Measurements from ENCODE around the gene RUFY3.

Gene RUFY3

DNA sequence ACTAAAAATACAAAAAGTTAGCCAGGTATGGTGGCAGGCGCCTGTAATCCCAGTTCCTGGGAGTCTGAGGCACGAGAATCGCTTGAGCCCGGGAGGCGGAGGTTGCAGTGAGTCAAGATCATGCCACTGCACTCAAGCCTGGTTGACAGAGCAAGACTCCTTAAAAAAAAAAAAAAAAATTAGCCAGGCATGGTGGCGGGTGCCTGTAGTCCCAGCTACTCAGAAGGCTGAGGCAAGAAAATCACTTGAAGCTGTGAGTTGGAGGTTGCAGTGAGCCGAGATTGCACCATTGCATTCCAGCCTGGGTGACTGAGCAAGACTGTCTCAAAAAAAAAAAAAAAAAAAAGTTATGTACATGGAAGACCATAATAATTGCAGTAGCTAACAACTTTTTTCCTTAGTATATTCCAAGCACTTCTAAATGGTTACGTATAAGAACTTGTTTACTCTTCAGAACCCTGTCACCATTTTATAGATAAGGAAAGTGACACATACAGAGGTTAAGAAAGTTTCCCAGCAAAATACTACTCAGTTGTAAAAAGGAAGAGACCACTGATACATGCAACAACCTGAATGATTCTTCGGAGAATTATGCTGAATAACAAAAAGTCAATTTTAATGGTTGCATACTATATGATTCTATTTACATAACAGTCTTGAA is 24.5 kb downstream of the RUFY3 start:
- no peak overlapping the region for H3K27ac ChIP-seq (replicated peaks)
- DNase-seq (ENCODE audit: low read depth in 1 of 2, low spot score in 1 of 2) = no peak
- H3K4me3 ChIP-seq (replicated peaks; ENCODE audit: insufficient read depth, low read length) = no peak overlapping the region
- TF ChIP-seq GABPA (IDR thresholded peaks at IDR 0.05; ENCODE audit: low read depth) = no peak
- no peak for TF ChIP-seq SPI1 (IDR thresholded peaks at IDR 0.05; ENCODE audit: borderline replicate concordance, low read depth)
- TF ChIP-seq, protein P1, sequence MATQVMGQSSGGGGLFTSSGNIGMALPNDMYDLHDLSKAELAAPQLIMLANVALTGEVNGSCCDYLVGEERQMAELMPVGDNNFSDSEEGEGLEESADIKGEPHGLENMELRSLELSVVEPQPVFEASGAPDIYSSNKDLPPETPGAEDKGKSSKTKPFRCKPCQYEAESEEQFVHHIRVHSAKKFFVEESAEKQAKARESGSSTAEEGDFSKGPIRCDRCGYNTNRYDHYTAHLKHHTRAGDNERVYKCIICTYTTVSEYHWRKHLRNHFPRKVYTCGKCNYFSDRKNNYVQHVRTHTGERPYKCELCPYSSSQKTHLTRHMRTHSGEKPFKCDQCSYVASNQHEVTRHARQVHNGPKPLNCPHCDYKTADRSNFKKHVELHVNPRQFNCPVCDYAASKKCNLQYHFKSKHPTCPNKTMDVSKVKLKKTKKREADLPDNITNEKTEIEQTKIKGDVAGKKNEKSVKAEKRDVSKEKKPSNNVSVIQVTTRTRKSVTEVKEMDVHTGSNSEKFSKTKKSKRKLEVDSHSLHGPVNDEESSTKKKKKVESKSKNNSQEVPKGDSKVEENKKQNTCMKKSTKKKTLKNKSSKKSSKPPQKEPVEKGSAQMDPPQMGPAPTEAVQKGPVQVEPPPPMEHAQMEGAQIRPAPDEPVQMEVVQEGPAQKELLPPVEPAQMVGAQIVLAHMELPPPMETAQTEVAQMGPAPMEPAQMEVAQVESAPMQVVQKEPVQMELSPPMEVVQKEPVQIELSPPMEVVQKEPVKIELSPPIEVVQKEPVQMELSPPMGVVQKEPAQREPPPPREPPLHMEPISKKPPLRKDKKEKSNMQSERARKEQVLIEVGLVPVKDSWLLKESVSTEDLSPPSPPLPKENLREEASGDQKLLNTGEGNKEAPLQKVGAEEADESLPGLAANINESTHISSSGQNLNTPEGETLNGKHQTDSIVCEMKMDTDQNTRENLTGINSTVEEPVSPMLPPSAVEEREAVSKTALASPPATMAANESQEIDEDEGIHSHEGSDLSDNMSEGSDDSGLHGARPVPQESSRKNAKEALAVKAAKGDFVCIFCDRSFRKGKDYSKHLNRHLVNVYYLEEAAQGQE (IDR thresholded peaks at IDR 0.05; ENCODE audit: insufficient replicate concordance, low read depth) = no peak
- TF ChIP-seq, protein P2, sequence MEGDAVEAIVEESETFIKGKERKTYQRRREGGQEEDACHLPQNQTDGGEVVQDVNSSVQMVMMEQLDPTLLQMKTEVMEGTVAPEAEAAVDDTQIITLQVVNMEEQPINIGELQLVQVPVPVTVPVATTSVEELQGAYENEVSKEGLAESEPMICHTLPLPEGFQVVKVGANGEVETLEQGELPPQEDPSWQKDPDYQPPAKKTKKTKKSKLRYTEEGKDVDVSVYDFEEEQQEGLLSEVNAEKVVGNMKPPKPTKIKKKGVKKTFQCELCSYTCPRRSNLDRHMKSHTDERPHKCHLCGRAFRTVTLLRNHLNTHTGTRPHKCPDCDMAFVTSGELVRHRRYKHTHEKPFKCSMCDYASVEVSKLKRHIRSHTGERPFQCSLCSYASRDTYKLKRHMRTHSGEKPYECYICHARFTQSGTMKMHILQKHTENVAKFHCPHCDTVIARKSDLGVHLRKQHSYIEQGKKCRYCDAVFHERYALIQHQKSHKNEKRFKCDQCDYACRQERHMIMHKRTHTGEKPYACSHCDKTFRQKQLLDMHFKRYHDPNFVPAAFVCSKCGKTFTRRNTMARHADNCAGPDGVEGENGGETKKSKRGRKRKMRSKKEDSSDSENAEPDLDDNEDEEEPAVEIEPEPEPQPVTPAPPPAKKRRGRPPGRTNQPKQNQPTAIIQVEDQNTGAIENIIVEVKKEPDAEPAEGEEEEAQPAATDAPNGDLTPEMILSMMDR (IDR thresholded peaks at IDR 0.05; ENCODE audit: insufficient read depth, low read length) = no peak
- TF ChIP-seq POLR2AphosphoS5 (IDR thresholded peaks at IDR 0.05; ENCODE audit: low read depth) = no peak
- H3K27me3 ChIP-seq (ENCODE audit: insufficient read depth, poor library complexity, severe bottlenecking) = no peaks in the 10 kb centered on the region

DNA sequence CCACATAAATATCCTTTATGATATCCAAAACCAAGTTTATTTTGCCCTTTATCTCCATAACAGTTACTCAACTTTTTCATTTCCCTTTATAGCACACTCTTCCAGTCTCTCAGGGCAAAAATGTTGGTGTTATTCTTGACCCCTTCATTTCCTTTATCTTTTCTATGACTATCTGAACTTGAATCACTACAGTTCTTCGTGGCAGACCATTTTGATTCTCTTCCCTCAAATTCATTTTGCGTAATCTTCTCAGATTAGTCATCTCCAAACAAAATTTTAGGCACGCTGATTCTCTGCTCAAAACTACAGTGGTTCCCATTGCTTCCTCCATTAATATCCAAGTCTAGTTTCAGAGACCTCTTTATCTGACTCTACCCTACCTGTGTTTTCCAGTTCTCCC is 26.1 kb downstream of the RUFY3 start:
- TF ChIP-seq, protein P1 (IDR thresholded peaks at IDR 0.05; ENCODE audit: insufficient replicate concordance, low read depth) = no peak
- TF ChIP-seq, protein P2 (IDR thresholded peaks at IDR 0.05; ENCODE audit: insufficient read depth, low read length) = no peak
- no peak for DNase-seq (ENCODE audit: low read depth in 1 of 2, low spot score in 1 of 2)
- H3K4me3 ChIP-seq (replicated peaks; ENCODE audit: insufficient read depth, low read length) = no peak overlapping the region
- no peak overlapping the region for H3K27ac ChIP-seq (replicated peaks)
- no peaks in the 10 kb centered on the region for H3K27me3 ChIP-seq (ENCODE audit: insufficient read depth, poor library complexity, severe bottlenecking)

DNA sequence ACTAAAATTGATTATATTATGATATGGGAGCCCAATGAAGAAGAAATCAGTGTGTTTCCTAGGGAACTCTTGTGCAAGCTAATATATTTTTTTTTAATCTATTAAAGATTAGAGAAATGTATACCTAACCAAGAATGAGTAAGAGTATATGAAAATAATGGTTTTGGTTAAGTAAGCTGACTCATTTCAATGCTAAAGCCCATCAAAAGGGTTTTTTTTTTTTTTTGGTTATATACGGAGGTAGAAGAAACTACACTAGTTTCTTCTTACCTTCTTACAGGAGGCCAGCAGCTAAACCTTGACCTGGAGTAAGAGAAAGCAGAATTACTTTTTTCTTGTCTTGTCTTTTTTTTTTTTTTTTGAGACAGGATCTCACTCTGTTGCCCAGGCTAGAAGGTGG is 27.5 kb downstream of the RUFY3 start:
- no peak overlapping the region for H3K27ac ChIP-seq (replicated peaks)
- TF ChIP-seq POLR2AphosphoS5 (IDR thresholded peaks at IDR 0.05; ENCODE audit: low read depth) = no peak
- no peak for TF ChIP-seq SPI1 (IDR thresholded peaks at IDR 0.05; ENCODE audit: borderline replicate concordance, low read depth)
- TF ChIP-seq GABPA (IDR thresholded peaks at IDR 0.05; ENCODE audit: low read depth) = no peak
- TF ChIP-seq, protein P2 (IDR thresholded peaks at IDR 0.05; ENCODE audit: insufficient read depth, low read length) = no peak
- TF ChIP-seq, protein P1 (IDR thresholded peaks at IDR 0.05; ENCODE audit: insufficient replicate concordance, low read depth) = no peak
- no peak for DNase-seq (ENCODE audit: low read depth in 1 of 2, low spot score in 1 of 2)
- H3K4me3 ChIP-seq (replicated peaks; ENCODE audit: insufficient read depth, low read length) = no peak overlapping the region
- H3K27me3 ChIP-seq (ENCODE audit: insufficient read depth, poor library complexity, severe bottlenecking) = no peaks in the 10 kb centered on the region
